GM12872 (cell line): ENCODE measurements around the gene TBCD.

ENCODE experiments used
- TF ChIP-seq, protein P1 (sequence below): IDR thresholded peaks from 3 replicates; pipeline ENCODE4 v1.5.1; 2011; ENCODE audit warnings: low read depth, mild to moderate bottlenecking, low read length, moderate library complexity; ENCODE audit not compliant: insufficient read depth

The TBCD gene

DNA sequence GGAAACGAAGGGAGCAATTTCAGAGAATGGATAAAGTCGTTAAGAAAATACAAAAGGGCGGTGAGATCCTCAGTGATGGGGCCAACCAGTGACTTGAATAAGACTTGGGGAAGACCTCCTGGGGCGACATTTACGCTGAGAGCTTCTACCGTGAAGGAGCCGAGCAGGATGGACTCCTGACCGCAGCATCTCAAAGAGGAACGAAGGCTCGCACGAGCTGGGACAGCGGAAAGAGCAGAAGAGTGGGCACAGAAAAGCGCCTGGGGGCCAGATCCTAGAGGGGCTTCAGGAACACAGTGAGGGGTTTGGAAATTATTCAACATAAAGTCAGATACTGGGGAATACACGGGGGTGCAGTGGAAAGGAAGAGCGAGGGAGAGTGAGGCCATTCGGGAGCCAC, 70.4 kb downstream of the TBCD start:
- TF ChIP-seq, protein P1, sequence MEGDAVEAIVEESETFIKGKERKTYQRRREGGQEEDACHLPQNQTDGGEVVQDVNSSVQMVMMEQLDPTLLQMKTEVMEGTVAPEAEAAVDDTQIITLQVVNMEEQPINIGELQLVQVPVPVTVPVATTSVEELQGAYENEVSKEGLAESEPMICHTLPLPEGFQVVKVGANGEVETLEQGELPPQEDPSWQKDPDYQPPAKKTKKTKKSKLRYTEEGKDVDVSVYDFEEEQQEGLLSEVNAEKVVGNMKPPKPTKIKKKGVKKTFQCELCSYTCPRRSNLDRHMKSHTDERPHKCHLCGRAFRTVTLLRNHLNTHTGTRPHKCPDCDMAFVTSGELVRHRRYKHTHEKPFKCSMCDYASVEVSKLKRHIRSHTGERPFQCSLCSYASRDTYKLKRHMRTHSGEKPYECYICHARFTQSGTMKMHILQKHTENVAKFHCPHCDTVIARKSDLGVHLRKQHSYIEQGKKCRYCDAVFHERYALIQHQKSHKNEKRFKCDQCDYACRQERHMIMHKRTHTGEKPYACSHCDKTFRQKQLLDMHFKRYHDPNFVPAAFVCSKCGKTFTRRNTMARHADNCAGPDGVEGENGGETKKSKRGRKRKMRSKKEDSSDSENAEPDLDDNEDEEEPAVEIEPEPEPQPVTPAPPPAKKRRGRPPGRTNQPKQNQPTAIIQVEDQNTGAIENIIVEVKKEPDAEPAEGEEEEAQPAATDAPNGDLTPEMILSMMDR = no peak

DNA sequence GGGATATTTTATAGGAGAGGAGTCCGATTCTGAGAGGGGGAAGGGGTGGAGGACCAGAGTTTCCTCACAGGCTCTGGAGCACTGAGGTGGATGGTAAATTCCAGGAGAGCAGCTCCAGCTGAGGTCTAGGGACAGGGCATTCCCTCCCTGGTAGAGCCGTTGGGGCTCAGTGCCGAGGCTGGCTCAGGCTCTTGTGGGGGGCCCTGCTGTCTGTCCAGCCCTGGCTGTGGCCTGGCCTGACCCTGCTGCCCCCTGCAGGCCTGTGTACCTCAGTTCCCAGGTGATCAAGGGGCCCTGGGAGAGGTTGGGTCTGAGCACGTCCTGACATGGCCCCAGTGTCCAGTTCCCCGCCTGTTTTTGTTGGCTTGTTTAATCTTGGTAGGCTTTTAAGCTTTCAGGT, 71.1 kb downstream of the TBCD start:
- TF ChIP-seq, protein P1 = peak; percentile 45

DNA sequence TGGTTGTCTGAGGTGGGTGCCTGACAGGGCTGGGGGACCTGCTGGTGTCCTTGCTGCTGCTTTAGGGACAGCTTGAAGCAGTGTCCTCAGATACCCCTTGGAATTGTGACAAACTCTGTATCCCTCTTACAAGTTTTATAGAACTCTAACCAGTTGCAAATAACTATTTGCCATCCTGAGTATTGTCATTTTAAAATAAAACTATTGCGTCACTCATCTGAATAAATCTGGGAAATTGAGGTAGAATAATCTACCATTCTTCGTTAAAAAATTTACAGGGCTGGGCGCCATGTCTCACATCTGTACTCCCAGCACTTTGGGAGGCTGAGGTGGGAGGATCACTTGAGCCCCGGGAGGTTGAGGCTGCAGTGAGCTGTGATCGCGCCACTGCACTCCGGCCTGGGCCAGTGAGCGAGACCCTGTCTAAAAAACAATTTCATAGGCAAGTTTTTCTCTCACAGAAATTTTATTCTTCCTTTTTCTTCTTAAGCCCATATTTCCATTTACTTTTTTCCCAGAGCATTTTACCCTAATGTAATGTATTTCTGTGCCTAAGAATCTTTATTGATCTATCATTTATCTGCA, 73.8 kb downstream of the TBCD start:
- TF ChIP-seq, protein P1 = no peak

DNA sequence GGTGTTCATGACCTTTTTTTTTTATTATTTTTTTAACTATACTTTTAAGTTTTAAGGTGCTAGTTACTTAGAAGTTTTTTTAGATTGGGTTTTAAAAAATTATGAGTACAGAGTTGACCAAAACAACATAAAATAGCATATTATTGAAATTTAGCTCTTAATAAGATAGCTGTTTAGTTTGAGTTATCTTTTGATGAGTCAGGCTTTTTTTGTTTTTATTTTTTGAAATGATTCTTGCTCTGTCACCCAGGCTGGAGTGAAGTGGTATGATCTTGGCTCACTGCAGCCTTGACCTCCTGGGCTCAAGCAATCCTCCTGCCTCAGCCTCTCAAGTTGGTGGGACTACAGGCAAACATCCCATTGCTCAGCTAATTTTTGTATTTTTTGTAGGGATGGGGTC, 74.3 kb downstream of the TBCD start:
- TF ChIP-seq, protein P1 = no peak

DNA sequence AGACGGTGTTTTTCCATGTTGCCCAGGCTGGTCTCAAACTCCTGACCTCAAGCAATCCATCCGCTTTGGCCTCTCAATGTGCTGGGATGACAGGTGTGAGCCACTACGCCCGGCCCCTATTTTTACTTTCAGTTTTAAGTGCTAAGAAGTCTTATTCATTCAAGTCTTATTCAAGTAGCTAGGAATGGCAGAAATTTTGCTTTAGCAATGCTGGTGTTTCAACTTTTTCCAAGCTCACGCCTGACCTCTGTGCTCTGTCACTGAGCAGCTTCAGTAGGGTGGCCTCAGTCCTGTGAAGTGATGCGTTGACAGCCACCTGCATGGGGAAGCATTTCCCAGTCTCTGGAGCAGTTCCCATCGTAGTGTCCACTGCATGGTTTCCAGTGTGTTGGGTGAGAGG, 75.1 kb downstream of the TBCD start:
- TF ChIP-seq, protein P1 = no peak

DNA sequence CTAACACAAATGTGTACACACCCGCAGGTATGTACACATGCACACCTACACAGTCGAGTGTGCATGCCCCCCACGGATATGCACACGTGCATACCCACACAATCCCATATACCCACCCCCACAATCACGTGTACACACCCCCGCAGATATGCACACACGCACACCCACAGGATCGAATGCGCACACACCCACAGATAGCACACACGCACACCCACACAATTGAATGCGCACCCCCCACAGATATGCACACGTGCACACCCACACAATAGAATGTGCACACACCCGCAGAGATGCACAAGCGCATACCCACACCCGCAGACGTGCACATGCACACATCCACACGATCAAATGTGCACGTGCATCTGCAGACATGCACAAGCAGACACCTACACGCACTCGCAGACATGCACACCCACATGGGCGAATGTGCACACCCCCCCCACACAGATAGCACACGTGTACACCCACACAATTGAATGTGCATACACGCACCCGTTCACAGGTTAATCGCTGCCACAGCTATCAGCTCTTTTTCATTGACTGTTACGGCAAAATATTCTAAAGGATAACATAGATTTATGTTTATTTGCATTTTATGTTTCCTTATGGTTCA, 77.1 kb downstream of the TBCD start:
- TF ChIP-seq, protein P1 = no peak

DNA sequence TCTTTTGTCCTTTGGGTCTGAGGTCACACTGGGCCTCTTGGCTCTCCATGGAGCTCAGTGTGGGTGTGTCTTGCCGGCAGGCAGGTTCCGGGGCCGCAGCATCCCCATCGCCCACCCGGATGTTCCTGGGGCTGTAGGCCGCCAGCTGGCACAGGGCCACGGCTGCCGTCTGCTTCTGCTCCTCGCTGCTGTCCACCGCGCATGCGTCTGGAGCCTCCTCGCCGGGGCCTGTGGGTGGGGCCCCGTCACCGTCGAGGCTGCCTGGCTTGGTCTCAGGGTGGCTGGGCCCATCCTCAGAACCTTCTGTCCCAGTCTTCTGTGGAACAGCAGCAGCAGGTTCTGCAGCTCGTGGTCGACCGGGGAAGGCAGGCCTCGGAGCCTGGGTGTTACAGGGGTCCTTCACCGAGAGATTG, 78.4 kb downstream of the TBCD start:
- TF ChIP-seq, protein P1 = no peak
